Coronary artery (tissue), 2 donors: ENCODE results near the gene FOXP4.

Source experiments
- DNase-seq: peaks from one replicate; pipeline ENCODE4 v3.0.0-alpha.2; 2017; ENCODE audit warnings: low spot score
- H3K27ac ChIP-seq, 2 donors: fragments of 200-600 bp; sonication (generic); one replicate each; pipeline ENCODE4 v1.5.1; 2016 to 2019
- H3K4me3 ChIP-seq: fragments of 200-600 bp; sonication (generic); 2 replicates; pipeline ENCODE4 v1.5.1; 2016; ENCODE audit warnings: mild to moderate bottlenecking, moderate library complexity
- CTCF ChIP-seq: fragments of 200-600 bp; sonication (generic); IDR thresholded peaks from one replicate; pipeline ENCODE4 v1.5.1; 2019; ENCODE audit warnings: antibody characterized with exemption

FOXP4 gene

GRCh38 chr6:41584205-41584604, 38.0 kb downstream of the FOXP4 start:
- Histone ChIP-seq H3K27ac (no peak overlapping the region), H3K4me3 (no peak overlapping the region)
- no peak for DNase-seq
- no peak for TF ChIP-seq CTCF

GRCh38 chr6:41584668-41585205, 38.6 kb downstream of the FOXP4 start:
- H3K27ac ChIP-seq: no peak overlapping the region
- DNase-seq: no peak
- TF ChIP-seq CTCF: no peak
- H3K4me3 ChIP-seq: no peak overlapping the region

- TF ChIP-seq CTCF: no peak
- no peak overlapping the region for H3K27ac ChIP-seq
- H3K4me3 ChIP-seq: no peak overlapping the region
- no peak for DNase-seq
Observed at GRCh38 chr6:41585605-41586004, 39.4 kb downstream of the FOXP4 start.

GRCh38 chr6:41586252-41587007, 40.2 kb downstream of the FOXP4 start:
- Histone ChIP-seq H3K27ac (no peak overlapping the region), H3K4me3 (no peak overlapping the region)
- TF ChIP-seq CTCF: no peak
- DNase-seq: no peak

- no peak for TF ChIP-seq CTCF
- Histone ChIP-seq H3K4me3 (no peak overlapping the region), H3K27ac (no peak overlapping the region)
- no peak for DNase-seq
Observed at GRCh38 chr6:41587131-41587879, 41.1 kb downstream of the FOXP4 start.

GRCh38 chr6:41588111-41588510, 41.9 kb downstream of the FOXP4 start:
- TF ChIP-seq CTCF: no peak
- no peak for DNase-seq
- Histone ChIP-seq H3K4me3 (no peak overlapping the region), H3K27ac (no peak overlapping the region)
